Amniotic stem cell (primary cell): Measurements from ENCODE around the gene MT1M.
"Not testable (repeated sequence)": the region's sequence is repeated elsewhere in the genome, so short reads cannot be mapped to it uniquely, and the experiment has no call there.

ENCODE experiments used
- DNase-seq: peaks from one replicate; lab custom pipeline; 2025; lab: John Stamatoyannopoulos, UW

Gene MT1M

GRCh38 chr16:56608876-56609462 lies 23.5 kb upstream of the MT1M start:
- no peak for DNase-seq

GRCh38 chr16:56609463-56609921 lies 23.0 kb upstream of the MT1M start:
- peak; percentile 47 for DNase-seq

- DNase-seq: peak; percentile 74
Measured at GRCh38 chr16:56610017-56610608, 22.3 kb upstream of the MT1M start.

GRCh38 chr16:56610609-56611111 lies 21.8 kb upstream of the MT1M start:
- no peak for DNase-seq

- DNase-seq: no peak
Measured at GRCh38 chr16:56611281-56611833, 21.1 kb upstream of the MT1M start.

- DNase-seq: no peak
Measured at GRCh38 chr16:56613706-56614105, 18.8 kb upstream of the MT1M start.

- no peak for DNase-seq
Measured at GRCh38 chr16:56614549-56614991, 17.9 kb upstream of the MT1M start.

- DNase-seq: no peak
Measured at GRCh38 chr16:56615353-56615752, 17.1 kb upstream of the MT1M start.

GRCh38 chr16:56616608-56617211 lies 15.7 kb upstream of the MT1M start:
- no peak for DNase-seq

- no peak for DNase-seq
Measured at GRCh38 chr16:56617212-56618085, 15.0 kb upstream of the MT1M start.

- DNase-seq: no peak
Measured at GRCh38 chr16:56618138-56618537, 14.3 kb upstream of the MT1M start.

- DNase-seq: no peak
Measured at GRCh38 chr16:56620339-56620897, 12.0 kb upstream of the MT1M start.

GRCh38 chr16:56621665-56622445 lies 10.6 kb upstream of the MT1M start:
- not testable (repeated sequence) for DNase-seq

GRCh38 chr16:56623184-56623583 lies 9.3 kb upstream of the MT1M start:
- DNase-seq: not testable (repeated sequence)

- DNase-seq: no peak
Measured at GRCh38 chr16:56623637-56624036, 8.8 kb upstream of the MT1M start.

GRCh38 chr16:56625140-56625942 lies 7.1 kb upstream of the MT1M start, which contains the start of gene MT1E:
TSS of gene MT1E (plus strand) at chr16:56625781. CDS start at chr16:56625852, 71 bp downstream.
- no peak for DNase-seq

GRCh38 chr16:56625943-56626654 lies 6.4 kb upstream of the MT1M start:
- no peak for DNase-seq

- DNase-seq: no peak
Measured at GRCh38 chr16:56626685-56627084, 5.8 kb upstream of the MT1M start.
